Measurements from ENCODE around the gene TLX2. TPM values are rescaled to one million over a fixed set of nuclear protein-coding genes. Genes with fewer than 3 reads are reported as not detected.

Gene TLX2
- total RNA-seq, 1 donor from 2014 or later, result not detected

GRCh38 chr2:74564222-74564621 lies 50.0 kb downstream of the TLX2 start:
- ATAC-seq (ENCODE audit: poor library complexity), result no peak
- intact Hi-C loops (cut with DNase I), result no loop called here

GRCh38 chr2:74566076-74566753 lies 52.0 kb downstream of the TLX2 start:
- no peak for DNase-seq
- intact Hi-C loops (cut with DNase I), result no loop called here
- no peak for ATAC-seq (ENCODE audit: poor library complexity)

More at GRCh38 chr2:74564222-74564621, 50.0 kb downstream of the TLX2 start:
- no peak for DNase-seq

GRCh38 chr2:74566754-74567085 lies 52.5 kb downstream of the TLX2 start:
- no peak for DNase-seq
- intact Hi-C loops (cut with DNase I), result no loop called here
- ATAC-seq (ENCODE audit: poor library complexity), result no peak

Other genes with a start within 250 kb of the TLX2 start
- gene SLC4A5, start 171.0 kb upstream of the TLX2 start, total RNA-seq, result 1.3 TPM
- 149 TPM for gene DCTN1, start 134.1 kb upstream of the TLX2 start, total RNA-seq
- gene C2orf81, start 92.8 kb upstream of the TLX2 start, total RNA-seq, result 0.62 TPM
- gene WDR54, start 92.7 kb upstream of the TLX2 start, total RNA-seq, result 2.2 TPM
- 17.8 TPM for gene RTKN, start 72.5 kb upstream of the TLX2 start, total RNA-seq
- 19.6 TPM for gene INO80B, start 59.4 kb upstream of the TLX2 start, total RNA-seq
- 42.4 TPM for gene WBP1, start 56.0 kb upstream of the TLX2 start, total RNA-seq
- gene MOGS, start 49.1 kb upstream of the TLX2 start, total RNA-seq, result 19.2 TPM
- gene MRPL53, start 41.8 kb upstream of the TLX2 start, total RNA-seq, result 159 TPM
- 7.2 TPM for gene CCDC142, start 31.5 kb upstream of the TLX2 start, total RNA-seq
- 8.4 TPM for gene TTC31, start 31.4 kb upstream of the TLX2 start, total RNA-seq
- gene LBX2, start 14.8 kb upstream of the TLX2 start, total RNA-seq, result 0.16 TPM
- gene PCGF1, start 6.8 kb upstream of the TLX2 start, total RNA-seq, result 20.3 TPM
- gene DQX1, start 11.8 kb downstream of the TLX2 start, total RNA-seq, result not detected
- 43.2 TPM for gene AUP1, start 15.3 kb downstream of the TLX2 start, total RNA-seq
- gene HTRA2, start 15.5 kb downstream of the TLX2 start, total RNA-seq, result 28.5 TPM
- gene LOXL3, start 39.5 kb downstream of the TLX2 start, total RNA-seq, result 3.6 TPM
- 3.8 TPM for gene DOK1, start 40.3 kb downstream of the TLX2 start, total RNA-seq
- not detected for gene M1AP, start 133.9 kb downstream of the TLX2 start, total RNA-seq
- 3.5 TPM for gene SEMA4F, start 139.8 kb downstream of the TLX2 start, total RNA-seq